Testis (tissue), 3 donors: ENCODE data around the gene CENPM. TPM values are rescaled to one million over a fixed set of nuclear protein-coding genes. Genes with fewer than 3 reads are reported as not detected.

Source experiments
- DNase-seq: peaks from one replicate; pipeline ENCODE4 v3.0.0-alpha.2; 2019
- H3K27ac ChIP-seq, 2 donors: fragments of 200-600 bp; sonication (generic); one replicate each; pipeline ENCODE4 v1.5.1; 2019
- H3K27me3 ChIP-seq: fragments of 200-600 bp; sonication (generic); one replicate; pipeline ENCODE4 v1.5.1; 2019
- H3K36me3 ChIP-seq: fragments of 200-600 bp; sonication (generic); one replicate; pipeline ENCODE4 v1.5.1; 2017; ENCODE audit warnings: low read depth; ENCODE audit errors: missing control alignments
- H3K4me1 ChIP-seq: fragments of 200-600 bp; sonication (generic); one replicate; pipeline ENCODE4 v1.5.1; 2019
- H3K4me3 ChIP-seq, 2 donors: fragments of 200-600 bp; sonication (generic); one replicate each; pipeline ENCODE4 v1.5.1; 2017 to 2019
- H3K9me3 ChIP-seq: fragments of 200-600 bp; sonication (generic); one replicate; pipeline ENCODE4 v1.5.1; 2017
- POLR2A ChIP-seq: fragments of 450-650 bp; IDR thresholded peaks from one replicate; pipeline ENCODE4 v1.6.1; 2017; ENCODE audit warnings: antibody characterized with exemption, mild to moderate bottlenecking, moderate library complexity
- WGBS, 2 donors: methylation state at CpG; one replicate each; pipeline ENCODE4 v1.1.5; 2018; 5-methylcytosine and 5-hydroxymethylcytosine counted together
- intact Hi-C: fragments of 100-400 bp; cut with DNase I; formaldehyde crosslinking; loops from one replicate; pipeline ENCODE4 v1.15.1; 2023; ENCODE audit warnings: low total_unique reads
- polyA plus RNA-seq: library from polyadenylated mRNA; stranded (reverse); fragments of 350-450 nt; fragmentation: Illumina TruSeq; extraction: RNeasy Lipid Tissue Mini Kit (QIAGEN cat#74804); gene quantifications from one replicate; pipeline ENCODE4 v1.2.3, GENCODE V29; 2014; ENCODE audit warnings: low read depth, low replicate concordance; ENCODE audit not compliant: insufficient read depth
- total RNA-seq, 2 donors: library from RNA; depleted of rRNA; stranded (reverse); fragments of >200 nt; gene quantifications; one replicate each; pipeline ENCODE4 v1.2.3, GENCODE V29; 2016
- TF ChIP-seq, protein P1 (sequence below), 3 experiments: fragments of 450-650 bp in 2 of 3; fragments of 200-600 bp in 1 of 3; sonication (generic) in 1 of 3; IDR thresholded peaks; one replicate each; pipeline ENCODE4 v1.5.1; 2016 to 2019; ENCODE audit warnings: antibody characterized with exemption in 3 of 3, mild to moderate bottlenecking in 2 of 3, moderate library complexity in 1 of 3

CENPM gene
- total and polyA plus RNA-seq, 3 donors from 2014 or later = 15.5 to 28.2 (median 15.7) TPM

DNA sequence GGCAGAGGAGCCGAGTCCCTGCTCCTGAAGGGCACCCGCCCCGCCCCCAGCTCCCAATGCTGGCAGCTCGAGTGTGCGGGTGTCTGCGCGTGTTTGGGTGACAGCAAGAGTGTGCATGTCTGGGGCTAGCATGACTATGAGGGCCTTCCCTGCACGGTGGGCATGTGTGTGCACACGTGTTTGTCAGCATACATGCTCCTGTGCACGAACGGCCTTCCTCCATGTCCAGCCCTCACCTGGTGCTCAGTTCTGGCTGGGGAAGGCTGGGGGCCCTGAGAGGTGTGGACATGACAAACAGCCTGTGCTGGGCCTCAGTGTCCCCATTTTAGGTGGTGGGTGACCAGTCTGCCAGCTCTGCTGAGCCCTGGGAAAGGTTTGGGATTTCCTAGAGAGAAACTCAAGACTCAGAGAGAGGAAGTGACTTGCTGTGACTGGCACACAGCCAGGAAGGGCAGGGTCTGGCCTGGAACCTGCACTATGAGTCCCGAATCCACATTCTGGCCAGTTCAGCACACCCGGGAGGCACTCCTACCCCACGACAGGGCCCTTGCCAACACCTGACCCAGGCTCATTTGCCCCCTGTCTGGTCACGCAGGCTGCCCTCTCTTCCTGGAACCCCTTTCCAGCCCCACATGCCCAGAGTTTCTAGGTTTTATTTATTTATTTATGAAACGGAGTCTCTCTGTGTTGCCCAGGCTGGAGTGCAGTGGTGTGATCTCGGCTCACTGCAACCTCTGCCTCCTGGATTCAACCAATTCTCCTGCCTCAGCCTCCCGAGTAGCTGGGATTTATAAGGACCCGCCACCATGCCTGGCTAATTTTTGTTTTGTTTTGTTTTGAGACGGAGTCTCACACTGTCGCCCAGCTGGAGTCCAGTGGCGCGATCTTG, 28.8 kb downstream of the CENPM start:
- DNase-seq = no peak
- TF ChIP-seq, protein P1, sequence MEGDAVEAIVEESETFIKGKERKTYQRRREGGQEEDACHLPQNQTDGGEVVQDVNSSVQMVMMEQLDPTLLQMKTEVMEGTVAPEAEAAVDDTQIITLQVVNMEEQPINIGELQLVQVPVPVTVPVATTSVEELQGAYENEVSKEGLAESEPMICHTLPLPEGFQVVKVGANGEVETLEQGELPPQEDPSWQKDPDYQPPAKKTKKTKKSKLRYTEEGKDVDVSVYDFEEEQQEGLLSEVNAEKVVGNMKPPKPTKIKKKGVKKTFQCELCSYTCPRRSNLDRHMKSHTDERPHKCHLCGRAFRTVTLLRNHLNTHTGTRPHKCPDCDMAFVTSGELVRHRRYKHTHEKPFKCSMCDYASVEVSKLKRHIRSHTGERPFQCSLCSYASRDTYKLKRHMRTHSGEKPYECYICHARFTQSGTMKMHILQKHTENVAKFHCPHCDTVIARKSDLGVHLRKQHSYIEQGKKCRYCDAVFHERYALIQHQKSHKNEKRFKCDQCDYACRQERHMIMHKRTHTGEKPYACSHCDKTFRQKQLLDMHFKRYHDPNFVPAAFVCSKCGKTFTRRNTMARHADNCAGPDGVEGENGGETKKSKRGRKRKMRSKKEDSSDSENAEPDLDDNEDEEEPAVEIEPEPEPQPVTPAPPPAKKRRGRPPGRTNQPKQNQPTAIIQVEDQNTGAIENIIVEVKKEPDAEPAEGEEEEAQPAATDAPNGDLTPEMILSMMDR (IDR thresholded peaks at IDR 0.05) = no peak
- TF ChIP-seq POLR2A = no peak
- intact Hi-C loops = no loop called here
- Histone ChIP-seq H3K4me3 (no peak overlapping the region), H3K27ac (no peak overlapping the region), H3K27me3 (no peaks in the 10 kb centered on the region), H3K36me3 (no peaks in the 10 kb centered on the region), H3K9me3 (no peaks in the 10 kb centered on the region), H3K4me1 (peaks cover 7% of the 10 kb centered on the region)
- 75 to 83% methylated on average over 18 to 23 of the region's 23 CpGs for WGBS, 2 donors

- Histone ChIP-seq H3K36me3 (no peaks in the 10 kb centered on the region), H3K27me3 (no peaks in the 10 kb centered on the region), H3K9me3 (no peaks in the 10 kb centered on the region), H3K4me1 (peaks cover 7% of the 10 kb centered on the region), H3K4me3 (no peak overlapping the region), H3K27ac (no peak overlapping the region)
- TF ChIP-seq POLR2A = no peak
- TF ChIP-seq, protein P1 (IDR thresholded peaks at IDR 0.05) = no peak
- 88 to 89% methylated on average over 7 to 11 of the region's 11 CpGs for WGBS, 2 donors
- intact Hi-C loops = no loop called here
- no peak for DNase-seq
Measured at GRCh38 chr22:41917375-41917902, 29.5 kb downstream of the CENPM start.

DNA sequence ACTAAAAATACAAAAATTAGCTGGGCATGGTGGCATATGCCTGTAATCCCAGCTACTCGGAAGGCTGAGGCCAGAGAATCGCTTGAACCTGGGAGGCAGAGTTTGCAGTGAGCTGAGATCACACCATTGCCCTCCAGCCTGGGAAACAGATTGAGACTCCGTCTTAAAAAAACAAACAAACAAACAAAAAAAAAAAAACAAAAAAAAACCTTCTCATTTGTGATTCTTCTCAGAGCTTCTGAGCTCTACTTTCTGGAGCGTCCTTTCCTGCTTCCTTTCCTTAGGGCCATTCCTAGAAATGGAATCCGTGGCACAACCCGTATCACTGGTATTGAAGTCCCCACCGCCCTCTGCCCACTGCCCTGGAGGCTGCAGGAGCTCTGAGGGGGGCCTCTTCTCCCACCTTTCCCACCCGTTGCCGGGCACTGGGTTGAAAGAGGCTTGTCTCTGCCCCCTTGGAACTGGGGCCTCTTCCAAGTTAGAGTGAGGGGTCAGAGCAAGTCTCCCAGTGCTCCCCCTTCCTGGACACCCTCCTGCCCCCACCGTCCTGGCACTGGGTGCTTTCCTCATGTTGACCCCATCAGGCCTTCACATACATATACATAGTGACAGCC, 30.1 kb downstream of the CENPM start:
- H3K27me3 ChIP-seq = no peaks in the 10 kb centered on the region
- WGBS, 2 donors = 78 to 81% methylated on average over 10 of the region's 10 CpGs

GRCh38 chr22:41915786-41916493, 31.0 kb downstream of the CENPM start:
- Histone ChIP-seq H3K4me1 (peaks cover 8% of the 10 kb centered on the region), H3K9me3 (no peaks in the 10 kb centered on the region), H3K36me3 (no peaks in the 10 kb centered on the region), H3K27me3 (no peaks in the 10 kb centered on the region), H3K27ac (no peak overlapping the region), H3K4me3 (no peak overlapping the region)
- DNase-seq = no peak
- TF ChIP-seq POLR2A = no peak
- TF ChIP-seq, protein P1 (IDR thresholded peaks at IDR 0.05) = no peak
- 40 to 62% methylated on average over 11 of the region's 11 CpGs for WGBS, 2 donors
- intact Hi-C loops = no loop called here

More for the DNA sequence above, 30.1 kb downstream of the CENPM start:
- Histone ChIP-seq H3K4me3 (no peak overlapping the region), H3K36me3 (no peaks in the 10 kb centered on the region), H3K9me3 (no peaks in the 10 kb centered on the region), H3K27ac (no peak overlapping the region), H3K4me1 (peaks cover 7% of the 10 kb centered on the region)
- TF ChIP-seq, protein P1 (IDR thresholded peaks at IDR 0.05) = no peak
- TF ChIP-seq POLR2A = no peak
- DNase-seq = no peak
- intact Hi-C loops = no loop called here
